Medulla oblongata (tissue), 1 donor: Measurements from ENCODE around the gene SLC39A11.
"Not testable (repeated sequence)": the region's sequence is repeated elsewhere in the genome, so short reads cannot be mapped to it uniquely, and the experiment has no call there.

ENCODE experiments used
- DNase-seq: peaks from one replicate; pipeline ENCODE4 v3.0.0-alpha.2; 2015; ENCODE audit errors: extremely low spot score

Gene SLC39A11

DNA sequence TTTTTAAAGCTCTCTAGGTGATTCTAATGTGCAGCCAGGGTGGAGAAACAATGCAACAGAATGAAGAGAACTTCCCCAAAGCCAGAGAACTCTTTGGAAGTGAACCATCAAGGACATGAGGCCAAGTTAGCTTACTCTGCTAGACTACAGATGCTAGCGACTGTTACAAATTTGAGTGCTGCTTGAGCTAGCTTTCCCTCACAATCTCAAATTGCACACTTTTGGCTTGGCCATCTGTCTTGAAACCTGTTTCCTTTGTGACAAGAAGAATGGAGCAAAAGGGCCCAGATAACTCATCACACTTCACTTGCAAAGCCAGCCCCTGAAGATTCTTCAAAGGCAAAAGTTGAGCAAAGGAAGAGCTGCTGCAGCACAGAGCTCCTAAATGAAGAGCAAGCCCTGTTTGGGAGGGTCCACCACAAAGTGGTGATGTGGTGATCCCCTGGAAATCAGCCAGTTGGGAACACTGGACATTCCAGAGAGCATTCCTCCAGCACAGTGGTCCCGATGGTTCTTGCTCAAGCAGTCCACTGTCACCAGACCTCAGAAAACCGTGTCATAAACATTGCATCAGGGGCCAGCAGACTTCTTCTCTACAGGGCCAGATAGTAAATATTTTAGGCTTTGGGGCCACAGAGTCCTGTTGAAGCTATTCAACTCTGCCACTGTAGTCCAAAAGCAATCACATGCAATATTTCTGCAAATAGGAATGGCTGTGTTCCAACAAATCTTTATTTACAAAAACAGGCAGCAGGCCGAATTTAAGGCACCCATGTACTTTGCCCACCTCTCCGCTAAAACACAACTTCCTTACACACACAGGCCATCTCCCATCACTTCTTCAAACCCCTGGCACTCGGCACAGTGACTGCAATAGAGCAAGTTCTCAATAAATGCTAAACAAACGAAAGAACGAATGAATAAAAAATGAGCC lies 21.2 kb downstream of the SLC39A11 start:
- no peak for DNase-seq

DNA sequence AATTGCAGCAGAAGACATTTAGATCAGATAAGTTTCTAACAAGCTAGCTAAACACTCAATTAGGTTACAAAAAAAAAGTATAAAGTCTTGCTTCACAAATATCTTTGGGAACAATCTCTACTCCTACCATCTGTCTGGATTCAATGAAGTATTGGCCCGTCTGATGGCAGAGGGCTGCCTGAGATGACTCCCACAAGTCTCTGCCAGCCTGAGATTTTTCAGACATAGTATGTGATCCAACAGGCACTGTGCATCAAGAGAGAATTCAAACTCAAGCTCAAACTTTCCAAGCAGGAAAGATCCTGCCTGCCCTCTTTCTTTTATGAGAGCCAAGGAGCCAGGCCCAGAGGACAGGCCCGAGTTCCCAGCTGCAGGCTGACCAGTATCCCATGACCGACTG lies 22.6 kb downstream of the SLC39A11 start:
- no peak for DNase-seq

DNA sequence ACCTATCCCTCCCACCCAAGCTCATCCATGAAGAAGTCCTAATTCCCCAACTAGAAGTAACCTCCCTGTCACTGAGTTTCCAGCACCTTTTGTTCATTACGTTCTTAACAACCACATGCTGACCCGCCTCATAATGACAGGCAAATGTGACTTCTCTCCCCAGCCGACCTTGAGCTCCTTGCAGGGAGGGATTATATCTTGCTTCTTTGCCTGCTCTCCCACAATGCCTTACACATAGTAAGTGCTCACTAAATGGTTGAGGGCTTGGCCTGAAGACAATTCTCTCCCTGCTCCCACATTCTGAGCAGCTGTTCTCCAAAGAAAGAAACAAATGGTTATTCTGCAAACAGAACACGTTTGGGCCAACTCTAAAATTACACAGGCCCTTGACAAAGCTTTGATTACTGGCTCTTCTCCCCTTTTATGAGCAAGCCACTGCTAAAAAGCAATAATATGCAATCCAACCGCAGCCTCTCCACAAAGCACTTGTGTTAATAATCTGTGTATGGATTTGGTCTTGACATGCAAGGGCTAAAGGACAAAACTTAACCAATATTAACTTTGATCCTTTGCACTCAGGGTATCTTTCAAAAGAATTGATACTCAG lies 23.2 kb downstream of the SLC39A11 start:
- DNase-seq: no peak

DNA sequence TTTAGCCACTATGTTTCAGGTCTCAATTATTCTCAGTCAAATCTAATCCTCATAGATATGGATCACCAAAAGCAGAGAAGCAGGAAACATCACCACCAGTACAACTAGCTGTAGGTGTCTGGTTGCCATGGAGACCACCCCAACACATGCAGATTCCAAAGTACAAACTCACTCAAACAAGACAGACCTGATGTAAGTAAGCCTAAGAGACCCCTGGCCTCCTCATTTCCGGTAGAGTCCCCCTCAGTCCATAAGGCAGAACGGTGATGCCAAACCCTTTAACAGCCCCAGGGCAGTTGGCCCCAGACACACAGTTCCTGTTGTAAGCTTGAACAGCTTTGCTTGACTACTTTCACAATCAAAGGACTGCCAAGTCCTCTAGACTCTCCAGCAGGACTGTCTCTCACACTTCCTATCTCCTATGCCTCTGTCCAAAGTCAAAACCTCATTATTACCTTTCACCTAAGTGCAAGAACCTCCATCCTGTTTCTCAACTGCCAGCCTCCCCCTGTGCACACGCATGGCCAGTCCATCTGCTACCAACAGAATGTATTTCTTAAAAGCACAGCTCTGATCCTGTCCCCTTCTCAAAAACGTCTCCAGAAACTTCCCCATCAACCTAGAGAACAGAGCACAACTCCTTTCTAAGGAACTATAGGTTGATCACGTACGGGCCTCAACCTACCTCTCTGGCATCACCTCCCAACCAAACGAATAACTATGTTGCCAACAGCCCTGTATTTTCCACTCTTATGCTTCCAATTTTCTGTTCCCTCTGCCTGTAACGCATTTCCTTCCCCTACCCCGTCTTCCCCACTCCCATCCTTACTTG lies 23.9 kb downstream of the SLC39A11 start:
- no peak for DNase-seq

DNA sequence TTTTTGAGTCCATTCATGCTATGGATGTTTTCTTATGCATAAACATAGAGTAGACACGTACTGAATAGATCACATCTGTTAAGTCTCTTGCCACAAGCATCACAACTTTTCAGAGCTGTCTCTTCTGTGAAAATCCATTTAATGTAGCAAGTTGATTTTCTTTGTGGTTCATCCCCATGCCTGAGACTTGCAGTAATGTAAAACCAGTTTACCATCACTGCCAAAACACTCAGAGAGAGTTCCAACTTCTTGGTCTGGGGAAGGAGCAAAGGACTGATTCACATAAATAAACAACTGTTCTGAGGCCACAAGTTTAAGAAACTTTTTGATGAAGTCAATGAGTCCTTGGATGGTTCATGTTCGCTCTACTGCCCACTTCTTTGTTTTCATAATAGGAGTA lies 24.8 kb downstream of the SLC39A11 start:
- not testable (repeated sequence) for DNase-seq

DNA sequence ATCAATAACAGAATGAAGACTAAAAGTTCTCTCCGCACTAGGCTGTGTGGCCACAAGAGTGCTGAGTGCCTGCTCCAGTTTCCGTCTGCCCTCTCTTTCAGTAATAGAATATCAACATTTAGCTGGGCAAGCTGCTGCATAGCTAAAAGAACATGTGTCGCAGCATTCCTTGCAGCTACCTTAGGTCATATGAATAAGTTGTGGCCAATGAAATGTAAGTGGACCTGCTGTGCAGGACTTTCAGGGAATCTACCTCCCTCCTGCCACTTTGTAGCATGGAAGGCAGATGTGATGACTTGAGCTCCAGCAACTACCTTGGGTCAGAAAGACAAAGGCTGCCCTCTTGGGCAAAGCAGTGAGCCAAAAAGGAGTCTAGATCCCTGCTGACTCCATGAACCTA lies 25.4 kb downstream of the SLC39A11 start:
- DNase-seq: no peak

DNA sequence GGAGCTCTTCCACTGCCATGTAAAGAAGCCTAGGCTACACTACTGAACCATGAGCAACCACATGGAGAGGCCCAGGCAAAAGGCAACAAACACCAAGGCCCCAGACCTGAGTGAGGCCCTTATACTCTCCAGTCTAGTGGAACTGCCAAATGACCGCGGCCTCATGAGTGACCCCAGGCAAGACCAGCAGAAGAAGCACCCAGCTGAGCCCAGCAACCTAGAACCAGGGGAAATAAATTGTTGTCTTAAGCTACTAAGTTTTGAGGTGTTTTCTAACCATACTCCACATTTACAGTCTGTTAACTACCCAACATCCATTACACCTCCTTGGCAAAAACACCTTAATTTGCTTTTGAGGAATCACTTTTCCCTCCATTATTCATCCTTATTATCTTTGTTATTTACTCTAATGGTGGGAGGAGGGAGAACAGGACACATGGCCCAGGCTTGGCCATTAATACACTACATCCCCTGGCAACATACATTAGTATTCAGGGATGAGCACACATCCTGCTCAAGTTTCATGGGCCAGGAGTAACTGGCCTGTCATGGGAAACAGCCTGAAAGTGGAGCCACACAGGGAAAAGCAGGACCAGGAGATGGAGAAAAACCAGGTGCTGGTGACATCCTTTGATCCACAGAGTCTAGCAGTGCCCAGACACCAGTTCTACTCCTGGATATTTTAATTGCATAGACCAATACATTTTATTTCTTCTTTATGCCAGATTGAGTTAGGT lies 26.2 kb downstream of the SLC39A11 start:
- no peak for DNase-seq

DNA sequence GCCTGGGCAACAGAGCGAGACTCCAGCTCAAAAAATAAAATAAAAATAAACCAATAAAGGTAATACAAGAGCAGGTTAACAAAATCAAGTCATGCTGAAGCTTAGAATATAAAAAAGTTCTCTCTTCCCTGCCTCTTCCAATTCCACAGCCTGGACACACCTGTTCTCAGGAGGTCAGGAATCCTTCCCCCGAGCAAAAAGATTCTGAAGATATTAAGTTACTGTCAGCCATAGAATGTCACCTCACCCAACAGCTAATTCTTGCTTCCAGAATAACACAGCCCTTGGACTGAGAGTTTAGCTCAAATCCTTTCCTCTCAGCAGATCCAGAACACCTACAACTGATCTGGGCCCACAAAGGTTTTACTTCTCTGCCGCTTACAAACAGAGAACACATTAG lies 27.1 kb downstream of the SLC39A11 start:
- DNase-seq: no peak

DNA sequence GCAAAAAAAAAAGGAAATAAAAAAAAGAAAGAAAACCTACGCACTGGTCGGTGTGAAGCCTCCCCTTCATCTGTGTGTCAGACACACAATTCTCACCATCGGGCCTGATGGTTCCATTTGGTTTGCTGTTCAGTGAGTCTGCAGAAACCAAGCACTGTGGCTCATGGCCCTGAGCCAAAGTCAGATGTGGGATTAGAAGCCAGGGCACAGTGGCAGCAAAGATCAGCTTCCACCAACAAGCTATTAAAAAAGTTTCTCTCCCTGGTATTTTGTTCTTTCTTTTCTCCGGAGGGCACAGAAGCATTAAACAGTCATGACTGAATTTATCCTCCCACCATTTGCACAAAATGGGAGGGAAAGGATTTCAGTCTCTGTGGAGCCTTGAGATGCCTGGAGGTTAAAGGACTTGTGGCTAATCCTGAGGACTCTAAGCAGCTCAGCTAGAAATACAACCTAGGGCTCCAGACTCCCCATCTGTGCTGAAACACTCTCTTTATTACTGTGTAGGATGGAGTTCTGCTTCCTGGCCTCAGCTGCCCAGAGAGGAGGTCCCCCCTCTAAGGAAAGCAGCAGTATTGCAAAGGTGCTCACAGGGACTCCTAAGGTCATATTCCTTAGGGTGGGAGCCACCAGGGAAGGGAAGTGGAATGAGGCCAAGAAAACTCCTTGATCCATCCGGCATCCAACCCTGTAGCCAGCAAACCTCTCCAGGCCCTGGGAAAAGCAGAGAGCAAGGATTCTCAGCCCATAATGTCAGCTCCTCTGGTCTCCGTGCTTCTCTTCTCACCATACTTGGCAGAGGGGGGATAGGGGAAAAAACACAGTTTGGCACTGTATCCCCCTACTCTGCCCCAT lies 28.2 kb downstream of the SLC39A11 start:
- peak; percentile 70 for DNase-seq

DNA sequence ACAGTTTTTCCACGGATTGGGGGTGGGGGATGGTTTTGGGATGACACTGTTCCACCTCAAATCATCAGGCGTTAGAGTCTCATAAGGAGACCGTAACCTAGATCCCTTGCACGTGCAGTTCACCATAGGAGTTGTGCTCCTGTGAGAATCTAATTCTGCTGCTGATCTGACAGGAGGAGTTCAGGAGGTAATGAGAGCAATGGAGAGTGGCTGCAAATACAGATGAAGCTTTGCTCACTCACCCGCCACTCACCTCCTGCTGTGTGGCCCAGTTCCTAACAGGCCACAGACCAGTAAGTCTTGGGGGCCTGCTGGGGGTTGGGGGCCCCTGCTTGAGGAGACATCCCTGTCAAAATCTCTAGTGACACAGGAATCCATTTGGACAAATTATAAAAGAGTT lies 29.8 kb downstream of the SLC39A11 start:
- DNase-seq: no peak

DNA sequence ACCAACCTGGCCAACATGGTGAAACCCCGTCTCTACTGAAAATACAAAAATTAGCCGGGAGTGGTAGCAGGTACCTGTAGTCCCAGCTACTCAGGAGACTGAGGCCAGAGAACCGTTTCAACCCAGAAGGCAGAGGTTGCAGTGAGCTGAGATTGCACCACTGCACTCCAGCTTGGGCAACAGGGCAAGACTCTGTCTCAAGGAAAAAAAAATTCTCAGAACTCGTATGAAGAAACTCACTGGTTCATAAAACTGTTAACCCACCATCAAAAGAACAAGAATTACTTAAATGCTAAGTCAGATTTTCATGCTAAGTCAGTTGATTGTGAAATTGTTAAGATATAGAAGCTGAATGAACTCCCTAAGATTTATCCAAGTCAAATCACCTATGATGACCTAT lies 31.3 kb downstream of the SLC39A11 start:
- no peak for DNase-seq

DNA sequence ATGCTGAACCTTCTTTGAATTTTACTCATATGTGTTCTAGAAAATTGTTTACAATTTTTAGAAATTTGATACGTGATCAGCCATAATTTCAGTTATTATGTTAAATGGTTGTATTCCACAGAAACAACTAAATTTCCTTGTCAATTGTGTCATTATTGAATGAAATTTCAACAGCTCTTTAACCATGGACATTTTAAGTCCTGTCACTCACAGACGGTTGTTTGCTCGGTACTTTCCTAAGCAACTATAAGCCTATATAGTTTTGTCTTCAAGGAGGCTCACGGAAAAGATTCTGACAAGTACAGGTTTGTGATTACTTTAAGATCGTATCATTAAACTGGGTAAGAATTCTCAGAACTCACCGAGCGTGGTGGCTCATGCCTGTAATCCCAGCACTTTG lies 31.8 kb downstream of the SLC39A11 start:
- DNase-seq: no peak

DNA sequence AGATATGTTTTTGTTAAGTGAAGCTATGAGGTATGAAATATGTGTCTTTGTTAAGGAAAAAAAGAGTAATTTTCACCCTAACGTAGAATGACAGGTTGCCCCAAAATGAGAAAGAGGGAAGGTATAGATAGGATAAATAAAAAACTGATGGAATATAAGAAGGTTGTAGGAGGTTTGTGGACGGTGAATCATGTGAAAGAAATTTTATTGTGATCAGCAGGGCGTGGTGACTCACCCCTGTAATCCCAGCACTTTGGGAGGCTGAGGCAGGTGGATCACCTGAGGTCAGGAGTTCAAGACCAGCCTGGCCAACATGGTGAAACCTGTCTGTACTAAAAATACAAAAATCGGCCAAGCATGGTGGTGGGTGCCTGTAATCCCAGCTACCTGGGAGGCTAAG lies 32.8 kb downstream of the SLC39A11 start:
- DNase-seq: not testable (repeated sequence)

DNA sequence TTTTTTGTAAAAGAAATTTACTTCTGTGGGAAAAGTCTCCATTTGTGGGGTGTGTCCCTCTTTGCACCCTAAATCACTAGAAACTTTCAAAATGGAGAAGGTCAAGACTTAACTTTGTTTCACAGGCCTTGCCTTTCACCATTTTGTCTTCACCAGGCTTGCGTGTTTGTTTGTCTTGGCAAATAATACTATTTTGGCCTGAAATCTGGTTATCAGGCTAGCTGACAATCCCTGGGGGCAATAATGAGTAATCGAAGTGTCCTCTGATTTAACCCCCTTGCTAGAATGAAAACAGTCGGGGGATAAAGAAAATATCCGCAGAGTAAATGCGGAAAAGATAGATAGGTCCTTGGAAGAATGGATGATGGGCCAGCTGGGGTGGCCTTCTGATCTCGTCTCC lies 34.5 kb downstream of the SLC39A11 start:
- DNase-seq: no peak

DNA sequence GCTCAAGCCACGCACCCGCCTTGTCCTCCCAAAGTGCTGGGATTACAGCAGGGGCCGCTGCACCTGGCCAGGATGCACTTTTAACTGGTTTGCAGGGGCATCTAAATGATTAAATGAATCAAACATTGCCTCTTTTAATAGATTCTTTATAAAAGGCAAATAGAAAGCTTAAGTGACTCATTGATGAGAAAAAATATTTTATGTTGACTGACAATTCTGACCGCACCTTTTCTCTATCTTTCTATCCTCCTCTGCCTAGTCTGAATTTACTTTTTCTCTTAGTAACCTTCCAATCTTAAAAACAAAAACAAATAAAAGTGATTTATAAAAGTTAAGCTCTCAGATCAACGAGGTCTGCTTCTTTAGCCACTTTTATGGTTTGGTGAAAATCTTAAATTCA lies 35.3 kb downstream of the SLC39A11 start:
- DNase-seq: no peak

DNA sequence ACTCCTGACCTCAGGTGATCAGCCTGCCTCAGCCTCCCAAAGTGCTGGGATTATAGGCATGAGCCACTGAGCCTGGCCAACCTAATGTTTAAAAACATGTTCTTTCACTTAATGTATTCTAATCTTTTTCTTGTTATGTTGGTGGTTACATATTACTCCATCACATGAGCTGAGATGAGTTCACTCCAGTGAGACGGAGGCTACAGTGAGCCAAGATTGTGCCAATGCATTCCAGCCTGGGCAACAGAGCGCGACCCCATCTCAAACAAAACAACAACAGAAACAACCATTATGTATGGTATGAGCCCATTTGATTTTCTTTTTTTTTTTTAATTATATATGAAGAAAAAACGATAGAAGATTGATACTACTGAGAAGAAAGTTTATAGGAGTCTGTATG lies 39.6 kb downstream of the SLC39A11 start:
- no peak for DNase-seq

DNA sequence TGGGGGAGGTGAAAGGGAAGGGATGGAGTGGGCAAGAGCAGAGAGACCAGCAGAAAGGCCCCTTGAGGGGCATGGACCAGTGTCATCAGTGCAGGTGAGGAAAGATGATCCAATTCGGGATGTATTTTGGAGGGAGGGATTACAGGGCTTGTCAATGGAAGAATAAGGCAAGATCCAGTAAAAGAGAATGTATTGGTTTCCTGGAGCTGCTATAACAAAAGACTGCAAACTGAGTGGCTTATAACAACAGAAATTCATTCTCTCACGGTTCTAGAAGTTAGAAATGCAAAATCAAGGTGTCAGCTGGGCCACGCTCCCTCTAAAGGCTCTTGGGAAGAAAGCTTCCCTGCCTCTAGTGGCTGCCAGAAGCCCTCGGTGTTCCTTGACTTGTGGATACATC lies 41.7 kb downstream of the SLC39A11 start:
- no peak for DNase-seq

DNA sequence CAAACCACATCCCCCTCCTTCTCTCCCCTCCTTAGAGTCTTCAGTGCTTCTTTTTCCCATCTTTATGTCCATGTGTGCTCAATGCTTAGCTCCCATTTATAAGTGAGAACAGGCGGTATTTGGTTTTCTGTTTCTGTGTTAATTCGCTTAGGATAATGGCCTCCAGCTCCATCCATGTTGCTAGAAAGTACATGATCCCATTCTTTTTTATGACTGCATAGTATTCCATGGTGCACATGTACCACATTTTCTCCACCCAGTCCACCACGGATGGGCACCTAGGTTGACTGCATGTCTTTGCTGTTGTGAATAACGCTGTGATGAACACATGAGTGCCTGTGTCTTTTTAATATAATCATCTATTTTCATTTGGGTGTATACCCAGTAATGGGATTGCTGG lies 44.3 kb downstream of the SLC39A11 start:
- no peak for DNase-seq

DNA sequence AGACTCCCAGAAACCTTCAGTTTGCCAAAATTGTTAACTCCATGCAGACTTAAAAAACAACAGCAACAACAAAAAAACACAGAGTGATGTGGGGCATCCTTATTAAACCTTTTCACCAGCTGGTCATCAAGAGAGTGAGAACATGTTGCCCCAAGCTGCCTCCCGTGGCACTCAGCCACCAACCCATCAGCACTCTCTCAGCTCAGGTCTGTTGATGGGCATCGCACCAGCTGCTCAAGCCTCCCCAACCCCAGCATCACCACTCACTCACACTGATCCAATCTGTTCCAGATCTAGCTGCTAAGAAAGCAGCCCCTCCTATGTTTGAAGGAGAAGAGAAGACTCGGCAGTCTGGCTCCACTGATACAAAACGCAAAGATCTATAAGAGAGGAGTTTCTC lies 46.8 kb downstream of the SLC39A11 start:
- DNase-seq: no peak

DNA sequence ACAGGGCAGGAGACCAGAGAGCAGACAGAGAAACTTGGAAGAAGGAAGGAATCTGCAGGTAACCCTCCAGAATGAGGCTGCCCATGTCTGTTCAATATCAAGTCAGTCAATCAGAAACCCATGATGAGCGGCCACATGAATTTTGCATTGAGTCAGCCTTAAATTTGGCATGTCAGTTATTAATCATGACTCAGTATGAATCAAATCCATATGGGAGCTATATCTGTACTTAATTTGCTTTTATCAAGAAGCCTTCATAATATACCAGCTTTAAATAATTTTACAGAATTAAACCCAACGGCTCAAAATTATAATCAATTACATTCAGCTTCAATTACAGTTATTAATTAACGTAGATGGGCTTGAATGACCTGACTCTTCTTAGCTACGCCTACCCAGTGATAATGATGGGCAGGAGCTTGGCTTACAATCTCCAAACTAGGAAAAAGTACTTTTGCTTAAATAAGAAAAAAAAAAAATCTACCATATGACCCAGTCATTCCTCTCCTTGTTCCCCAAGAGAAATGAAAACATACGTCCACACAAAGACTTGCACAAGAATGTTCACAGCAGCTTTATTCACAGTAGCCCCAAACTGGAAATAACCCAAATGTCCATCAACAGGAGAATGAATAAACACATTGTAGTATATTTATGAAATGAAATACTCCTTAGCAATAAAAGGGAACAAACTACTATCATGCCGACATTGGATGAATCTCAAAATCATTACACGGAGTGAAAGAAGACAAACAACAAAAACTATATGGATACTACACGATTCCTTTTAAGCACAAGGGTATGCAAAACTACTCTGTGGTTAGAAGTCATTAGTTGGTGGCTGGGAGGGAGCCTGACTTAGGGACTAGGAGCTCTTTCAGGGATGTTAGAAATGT lies 48.6 kb downstream of the SLC39A11 start:
- peak; percentile 38 for DNase-seq
